Epithelial cell of esophagus (primary cell): Measurements from ENCODE around the gene GLB1L3.
A peak's percentile ranks its signal among the peaks of the same experiment; 100 is the strongest.

ENCODE experiments used
- DNase-seq: peaks from one replicate; pipeline ENCODE4 v3.0.0; 2010; ENCODE audit warnings: low read depth
- H3K4me3 ChIP-seq: 2 replicates; pipeline ENCODE4 v1.5.1; 2011; ENCODE audit warnings: mild to moderate bottlenecking, low read length, control low read depth
- CTCF ChIP-seq: IDR thresholded peaks from 2 replicates; pipeline ENCODE4 v1.5.1; 2011; ENCODE audit warnings: low read depth, mild to moderate bottlenecking, low read length, control low read depth, inconsistent platforms; ENCODE audit not compliant: insufficient read depth; ENCODE audit errors: missing control alignments

Gene GLB1L3

GRCh38 chr11:134290646-134291045 is 14.5 kb downstream of the GLB1L3 start:
- H3K4me3 ChIP-seq: no peak overlapping the region
- DNase-seq: no peak
- TF ChIP-seq CTCF: no peak

- DNase-seq: no peak
- TF ChIP-seq CTCF: no peak
- H3K4me3 ChIP-seq: no peak overlapping the region
Observed at GRCh38 chr11:134291196-134291595, 15.0 kb downstream of the GLB1L3 start.

GRCh38 chr11:134292661-134293060 is 16.5 kb downstream of the GLB1L3 start:
- no peak for DNase-seq
- TF ChIP-seq CTCF: no peak
- no peak overlapping the region for H3K4me3 ChIP-seq

- H3K4me3 ChIP-seq: no peak overlapping the region
- TF ChIP-seq CTCF: no peak
Observed at GRCh38 chr11:134293119-134294113, 17.2 kb downstream of the GLB1L3 start.

GRCh38 chr11:134294664-134295063 is 18.5 kb downstream of the GLB1L3 start:
- no peak for DNase-seq
- no peak overlapping the region for H3K4me3 ChIP-seq
- TF ChIP-seq CTCF: no peak

More at GRCh38 chr11:134293119-134294113, 17.2 kb downstream of the GLB1L3 start:
- peak; percentile 17 for DNase-seq

GRCh38 chr11:134312223-134312622 is 36.0 kb downstream of the GLB1L3 start:
- no peak for TF ChIP-seq CTCF
- no peak for DNase-seq
- H3K4me3 ChIP-seq: no peak overlapping the region
